NCI-H226 (cell line): ENCODE data around the gene S100PBP.
"Not testable (repeated sequence)": the region's sequence is repeated elsewhere in the genome, so short reads cannot be mapped to it uniquely, and the experiment has no call there.

Source experiments
- DNase-seq: peaks from one replicate; pipeline ENCODE4 v3.0.0-alpha.2; 2015

S100PBP gene

GRCh38 chr1:32901823-32902534 is 84.5 kb downstream of the S100PBP start:
- no peak for DNase-seq

GRCh38 chr1:32902535-32902920 is 85.1 kb downstream of the S100PBP start:
- no peak for DNase-seq

- no peak for DNase-seq
Measured at GRCh38 chr1:32903991-32904785, 86.7 kb downstream of the S100PBP start.

- DNase-seq = no peak
Measured at GRCh38 chr1:32904797-32905196, 87.3 kb downstream of the S100PBP start.

GRCh38 chr1:32905588-32905987 is 88.1 kb downstream of the S100PBP start:
- not testable (repeated sequence) for DNase-seq

- DNase-seq = no peak
Measured at GRCh38 chr1:32906654-32907053, 89.2 kb downstream of the S100PBP start.

- DNase-seq = peak; percentile 19
Measured at GRCh38 chr1:32907435-32907834, 90.0 kb downstream of the S100PBP start.
